H1 (cell line): ENCODE results near the gene PTPRD. TPM values are rescaled to one million over a fixed set of nuclear protein-coding genes. Genes with fewer than 3 reads are reported as not detected.

Source experiments
- BCL11A ChIP-seq, 2 experiments: IDR thresholded peaks; one replicate each; pipeline ENCODE4 v1.6.1; 2011; ENCODE audit warnings: low read depth in 2 of 2, low read length in 2 of 2, mild to moderate bottlenecking in 2 of 2
- polyA plus RNA-seq, 7 experiments: library from polyadenylated mRNA; depleted of rRNA in 3 of 7; stranded (reverse) in 5 of 7; unstranded in 2 of 7; fragments of >200 nt in 5 of 7; fragments of 200-250 nt in 2 of 7; gene quantifications; 1 replicate in 5 of 7; 2 replicates in 1 of 7; 4 replicates in 1 of 7; pipeline versions ENCODE4 v1.2.1 to v1.2.3, GENCODE V29; 2011 to 2013; ENCODE audit warnings: missing spikeins in 2 of 7, mixed read lengths in 2 of 7
- total RNA-seq: library from RNA; stranded (reverse); fragmentation: NEBNext Ultra II Directional; extraction: Animal tissue kit (Norgen Biotek cat#: 25700); gene quantifications from 2 replicates; pipeline ENCODE4 v1.2.1, GENCODE V29; 2021
- TF ChIP-seq, protein P1 (sequence below): IDR thresholded peaks from 2 replicates; pipeline ENCODE4 v1.6.1; 2012; ENCODE audit warnings: inconsistent platforms

The PTPRD gene
- total and polyA plus RNA-seq, 2 of the 8 experiments (the other 6 are each of a cell fraction or from before 2014, with no cell fraction given) = 17.2 to 77.0 TPM

DNA sequence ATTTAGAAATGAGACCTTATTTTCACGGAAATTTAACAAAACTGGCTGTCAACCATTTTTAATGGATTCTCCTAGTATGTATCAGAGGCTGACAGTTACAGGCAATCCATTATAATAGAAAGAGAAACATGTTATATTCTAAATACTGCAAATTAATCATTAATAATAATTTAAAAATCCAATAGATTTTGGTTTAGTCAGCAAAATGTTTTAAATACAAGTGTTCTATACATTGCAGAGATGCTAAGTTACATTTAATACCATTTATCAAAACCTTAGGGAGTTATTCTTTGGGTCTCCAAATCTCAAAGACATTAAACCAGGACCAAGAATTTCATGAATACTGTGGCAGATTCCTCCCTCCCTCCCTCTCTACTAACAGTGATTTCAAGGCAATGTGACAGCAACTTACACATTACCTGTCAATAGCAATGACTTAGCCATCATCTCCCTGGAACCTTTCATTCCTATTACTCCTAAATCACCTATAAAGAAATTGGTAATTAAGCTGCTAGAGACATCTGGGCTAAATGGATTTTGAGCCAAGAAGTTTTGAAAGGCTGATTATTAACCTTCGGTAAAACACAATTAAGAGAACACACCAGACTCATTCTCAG is 2044.7 kb downstream of the PTPRD start (continued):
- TF ChIP-seq, protein P1, sequence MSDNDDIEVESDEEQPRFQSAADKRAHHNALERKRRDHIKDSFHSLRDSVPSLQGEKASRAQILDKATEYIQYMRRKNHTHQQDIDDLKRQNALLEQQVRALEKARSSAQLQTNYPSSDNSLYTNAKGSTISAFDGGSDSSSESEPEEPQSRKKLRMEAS = no peak
- TF ChIP-seq BCL11A (IDR thresholded peaks at IDR 0.05; ENCODE audit: low read depth in 2 of 2, low read length in 2 of 2) = no peak
